ENCODE results near the gene AQP12A.
"Not testable (repeated sequence)": the region's sequence is repeated elsewhere in the genome, so short reads cannot be mapped to it uniquely, and the experiment has no call there.

Gene AQP12A

GRCh38 chr2:240648650-240649275 lies 42.9 kb upstream of the AQP12A start:
- no peak overlapping the region for H3K4me3 ChIP-seq (ENCODE audit: control insufficient read depth, low read depth, low read length)
- no peak for DNase-seq (ENCODE audit: low read depth)
- no peak for TF ChIP-seq CTCF (conservative IDR thresholded peaks at IDR 0.05; ENCODE audit: control insufficient read depth, insufficient read depth, low read depth, low read length)

- H3K4me3 ChIP-seq (ENCODE audit: control insufficient read depth, low read depth, low read length) = no peak overlapping the region
- no peak for DNase-seq (ENCODE audit: low read depth)
- no peak for TF ChIP-seq CTCF (conservative IDR thresholded peaks at IDR 0.05; ENCODE audit: control insufficient read depth, insufficient read depth, low read depth, low read length)
Observed at GRCh38 chr2:240649331-240649730, 42.3 kb upstream of the AQP12A start.

- TF ChIP-seq CTCF (conservative IDR thresholded peaks at IDR 0.05; ENCODE audit: control insufficient read depth, insufficient read depth, low read depth, low read length) = no peak
- no peak for DNase-seq (ENCODE audit: low read depth)
- H3K4me3 ChIP-seq (ENCODE audit: control insufficient read depth, low read depth, low read length) = no peak overlapping the region
Observed at GRCh38 chr2:240650254-240650965, 41.3 kb upstream of the AQP12A start.

- no peak overlapping the region for H3K4me3 ChIP-seq (ENCODE audit: control insufficient read depth, low read depth, low read length)
- DNase-seq (ENCODE audit: low read depth) = no peak
- no peak for TF ChIP-seq CTCF (conservative IDR thresholded peaks at IDR 0.05; ENCODE audit: control insufficient read depth, insufficient read depth, low read depth, low read length)
Observed at GRCh38 chr2:240651185-240651584, 40.5 kb upstream of the AQP12A start.

- DNase-seq (ENCODE audit: low read depth) = peak; percentile 14
- H3K4me3 ChIP-seq (ENCODE audit: control insufficient read depth, low read depth, low read length) = no peak overlapping the region
- TF ChIP-seq CTCF (conservative IDR thresholded peaks at IDR 0.05; ENCODE audit: control insufficient read depth, insufficient read depth, low read depth, low read length) = no peak
Observed at GRCh38 chr2:240655931-240656886, 35.5 kb upstream of the AQP12A start.

GRCh38 chr2:240659883-240660282 lies 31.8 kb upstream of the AQP12A start:
- not testable (repeated sequence) for H3K4me3 ChIP-seq (ENCODE audit: control insufficient read depth, low read depth, low read length); DNase-seq (ENCODE audit: low read depth)

GRCh38 chr2:240662681-240663080 lies 29.0 kb upstream of the AQP12A start:
- no peak for TF ChIP-seq CTCF (conservative IDR thresholded peaks at IDR 0.05; ENCODE audit: control insufficient read depth, insufficient read depth, low read depth, low read length)
- DNase-seq (ENCODE audit: low read depth) = peak; percentile 6
- H3K4me3 ChIP-seq (ENCODE audit: control insufficient read depth, low read depth, low read length) = no peak overlapping the region

Data from fibroblast of mammary gland (primary cell).